ENCODE results near the gene PHEX.
"Not testable (repeated sequence)": the region's sequence is repeated elsewhere in the genome, so short reads cannot be mapped to it uniquely, and the experiment has no call there.

Gene PHEX

DNA sequence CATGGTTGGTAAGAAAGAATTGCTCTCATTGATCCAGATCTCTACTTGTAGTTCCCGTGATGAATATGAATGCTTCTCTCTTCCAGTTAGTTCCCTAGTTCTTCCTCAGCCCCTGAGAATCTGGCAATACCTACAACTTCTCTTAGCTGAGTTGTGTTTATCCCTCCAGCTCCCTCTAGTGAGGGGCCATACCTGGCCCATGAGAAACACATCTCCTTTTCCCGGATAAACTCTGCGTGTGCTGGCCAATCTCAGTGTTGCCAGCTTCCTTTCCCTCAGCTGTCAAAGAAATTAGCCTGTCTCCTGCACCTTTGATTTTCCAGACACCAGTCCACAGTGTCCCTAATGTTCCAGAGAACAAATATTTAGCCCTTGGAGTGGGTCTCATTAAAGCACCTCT is 246.2 kb downstream of the PHEX start:
- H3K27ac ChIP-seq (ENCODE audit: low read length) = no peak overlapping the region
- H3K9me3 ChIP-seq (ENCODE audit: insufficient read depth, low read length, severe bottlenecking) = no peaks in the 10 kb centered on the region
- no peak for DNase-seq
- H3K4me3 ChIP-seq (ENCODE audit: low read depth in 1 of 2, low read length in 2 of 2) = no peak overlapping the region
- no peak overlapping the region for H3K4me2 ChIP-seq (ENCODE audit: insufficient read depth, low read length)
- H3K9ac ChIP-seq (ENCODE audit: low read depth, low read length) = no peak overlapping the region
- no peaks in the 10 kb centered on the region for H3K36me3 ChIP-seq (ENCODE audit: insufficient read depth, low read length)
- no peaks in the 10 kb centered on the region for H3K79me2 ChIP-seq (ENCODE audit: insufficient read depth, low read length)
- H2AFZ ChIP-seq (ENCODE audit: low read depth, low read length) = no peak overlapping the region
- TF ChIP-seq EZH2 (IDR thresholded peaks at IDR 0.05; ENCODE audit: borderline replicate concordance, low read depth, low read length, severe bottlenecking) = no peak
- no peaks in the 10 kb centered on the region for H4K20me1 ChIP-seq (ENCODE audit: insufficient read depth, low read length)
- no peaks in the 10 kb centered on the region for H3K4me1 ChIP-seq (ENCODE audit: insufficient read depth, low read length)
- no peaks in the 10 kb centered on the region for H3K27me3 ChIP-seq (ENCODE audit: insufficient read depth, low read length, poor library complexity)
- ATAC-seq (ENCODE audit: insufficient read depth, low read depth) = no peak

DNA sequence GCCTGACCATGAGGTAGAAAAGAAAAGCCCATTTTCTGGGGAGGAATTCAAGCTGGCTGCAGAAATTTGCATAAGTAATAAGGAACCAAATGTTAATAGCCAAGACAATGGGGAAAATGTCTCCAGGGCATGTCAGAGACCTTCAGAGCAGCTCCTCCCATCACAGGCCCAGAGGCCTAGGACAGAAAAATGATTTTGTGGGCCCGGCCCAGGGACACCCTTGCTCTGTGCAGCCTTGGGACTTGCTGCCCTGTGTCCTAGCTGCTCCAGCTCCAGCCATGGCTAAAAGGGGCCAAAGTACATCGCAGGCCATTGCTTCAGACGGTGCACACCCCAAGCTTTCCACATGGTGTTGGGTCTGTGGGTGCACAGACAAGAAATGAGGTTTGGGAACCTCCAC is 257.1 kb downstream of the PHEX start:
- not testable (repeated sequence) for H3K79me2 ChIP-seq (ENCODE audit: insufficient read depth, low read length); H2AFZ ChIP-seq (ENCODE audit: low read depth, low read length); H3K4me3 ChIP-seq (ENCODE audit: low read depth in 1 of 2, low read length in 2 of 2); H3K27ac ChIP-seq (ENCODE audit: low read length); H3K4me1 ChIP-seq (ENCODE audit: insufficient read depth, low read length); H3K9ac ChIP-seq (ENCODE audit: low read depth, low read length); H3K4me2 ChIP-seq (ENCODE audit: insufficient read depth, low read length); H3K36me3 ChIP-seq (ENCODE audit: insufficient read depth, low read length); ATAC-seq (ENCODE audit: insufficient read depth, low read depth); H3K27me3 ChIP-seq (ENCODE audit: insufficient read depth, low read length, poor library complexity); H3K9me3 ChIP-seq (ENCODE audit: insufficient read depth, low read length, severe bottlenecking); DNase-seq; H4K20me1 ChIP-seq (ENCODE audit: insufficient read depth, low read length)

DNA sequence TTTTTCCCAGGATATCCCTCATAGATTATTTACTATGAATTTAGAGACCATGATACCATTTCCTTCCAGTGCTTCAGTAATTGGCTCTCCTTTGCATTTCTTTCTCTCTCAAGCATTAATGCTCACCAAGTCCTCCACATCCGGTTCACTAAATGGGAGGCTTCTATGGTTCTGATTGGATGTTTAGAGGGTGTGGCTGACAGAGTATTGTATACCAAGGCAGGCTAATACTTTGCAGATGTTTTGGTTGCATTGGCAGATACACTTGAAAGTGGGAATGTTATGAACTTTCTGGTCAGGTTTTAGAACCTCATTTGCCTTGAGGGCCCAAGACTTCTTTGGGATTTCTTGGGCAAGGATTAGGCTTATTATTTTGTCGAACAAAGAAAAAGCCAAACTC is 264.7 kb downstream of the PHEX start:
- H3K4me3 ChIP-seq (ENCODE audit: low read depth in 1 of 2, low read length in 2 of 2) = no peak overlapping the region
- H2AFZ ChIP-seq (ENCODE audit: low read depth, low read length) = no peak overlapping the region
- no peak overlapping the region for H3K4me2 ChIP-seq (ENCODE audit: insufficient read depth, low read length)
- H3K4me1 ChIP-seq (ENCODE audit: insufficient read depth, low read length) = no peaks in the 10 kb centered on the region
- H3K9ac ChIP-seq (ENCODE audit: low read depth, low read length) = no peak overlapping the region
- TF ChIP-seq EZH2 (IDR thresholded peaks at IDR 0.05; ENCODE audit: borderline replicate concordance, low read depth, low read length, severe bottlenecking) = no peak
- TF ChIP-seq, protein P1, sequence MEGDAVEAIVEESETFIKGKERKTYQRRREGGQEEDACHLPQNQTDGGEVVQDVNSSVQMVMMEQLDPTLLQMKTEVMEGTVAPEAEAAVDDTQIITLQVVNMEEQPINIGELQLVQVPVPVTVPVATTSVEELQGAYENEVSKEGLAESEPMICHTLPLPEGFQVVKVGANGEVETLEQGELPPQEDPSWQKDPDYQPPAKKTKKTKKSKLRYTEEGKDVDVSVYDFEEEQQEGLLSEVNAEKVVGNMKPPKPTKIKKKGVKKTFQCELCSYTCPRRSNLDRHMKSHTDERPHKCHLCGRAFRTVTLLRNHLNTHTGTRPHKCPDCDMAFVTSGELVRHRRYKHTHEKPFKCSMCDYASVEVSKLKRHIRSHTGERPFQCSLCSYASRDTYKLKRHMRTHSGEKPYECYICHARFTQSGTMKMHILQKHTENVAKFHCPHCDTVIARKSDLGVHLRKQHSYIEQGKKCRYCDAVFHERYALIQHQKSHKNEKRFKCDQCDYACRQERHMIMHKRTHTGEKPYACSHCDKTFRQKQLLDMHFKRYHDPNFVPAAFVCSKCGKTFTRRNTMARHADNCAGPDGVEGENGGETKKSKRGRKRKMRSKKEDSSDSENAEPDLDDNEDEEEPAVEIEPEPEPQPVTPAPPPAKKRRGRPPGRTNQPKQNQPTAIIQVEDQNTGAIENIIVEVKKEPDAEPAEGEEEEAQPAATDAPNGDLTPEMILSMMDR (IDR thresholded peaks at IDR 0.05; ENCODE audit: borderline replicate concordance, extremely low read depth, low read length, poor library complexity, severe bottlenecking) = no peak
- DNase-seq = no peak
- H3K9me3 ChIP-seq (ENCODE audit: insufficient read depth, low read length, severe bottlenecking) = no peaks in the 10 kb centered on the region
- H3K27ac ChIP-seq (ENCODE audit: low read length) = no peak overlapping the region
- no peaks in the 10 kb centered on the region for H3K27me3 ChIP-seq (ENCODE audit: insufficient read depth, low read length, poor library complexity)
- no peak for ATAC-seq (ENCODE audit: insufficient read depth, low read depth)
- H4K20me1 ChIP-seq (ENCODE audit: insufficient read depth, low read length) = no peaks in the 10 kb centered on the region
- no peaks in the 10 kb centered on the region for H3K79me2 ChIP-seq (ENCODE audit: insufficient read depth, low read length)
- no peaks in the 10 kb centered on the region for H3K36me3 ChIP-seq (ENCODE audit: insufficient read depth, low read length)

DNA sequence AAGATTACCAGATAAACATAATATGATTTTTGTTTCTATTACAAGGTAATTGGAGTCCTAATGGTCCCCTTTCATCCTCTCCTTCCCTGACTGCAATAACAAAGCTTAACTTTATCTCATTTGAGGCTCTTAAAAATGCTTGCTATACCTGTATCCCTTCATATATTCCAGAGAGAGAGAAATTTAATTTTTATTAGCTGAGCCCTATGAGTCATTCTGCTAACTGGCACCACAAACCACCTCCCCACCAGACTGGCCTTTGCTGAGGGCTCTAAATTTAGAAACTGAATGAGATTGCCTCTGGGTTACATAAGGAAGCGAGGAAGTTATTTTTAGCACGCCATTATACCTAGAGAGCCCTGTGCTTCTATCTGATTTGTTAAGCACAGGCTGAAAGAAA is 268.0 kb downstream of the PHEX start:
- no peak for DNase-seq
- Histone ChIP-seq H3K4me2 (ENCODE audit: insufficient read depth, low read length) (no peak overlapping the region), H3K27me3 (ENCODE audit: insufficient read depth, low read length, poor library complexity) (no peaks in the 10 kb centered on the region), H3K9me3 (ENCODE audit: insufficient read depth, low read length, severe bottlenecking) (no peaks in the 10 kb centered on the region), H3K36me3 (ENCODE audit: insufficient read depth, low read length) (no peaks in the 10 kb centered on the region), H3K27ac (ENCODE audit: low read length) (no peak overlapping the region), H3K9ac (ENCODE audit: low read depth, low read length) (no peak overlapping the region), H3K79me2 (ENCODE audit: insufficient read depth, low read length) (no peaks in the 10 kb centered on the region), H3K4me1 (ENCODE audit: insufficient read depth, low read length) (no peaks in the 10 kb centered on the region), H4K20me1 (ENCODE audit: insufficient read depth, low read length) (no peaks in the 10 kb centered on the region), H2AFZ (ENCODE audit: low read depth, low read length) (no peak overlapping the region), H3K4me3 (ENCODE audit: low read depth in 1 of 2, low read length in 2 of 2) (no peak overlapping the region)
- no peak for TF ChIP-seq EZH2 (IDR thresholded peaks at IDR 0.05; ENCODE audit: borderline replicate concordance, low read depth, low read length, severe bottlenecking)
- TF ChIP-seq, protein P1 (IDR thresholded peaks at IDR 0.05; ENCODE audit: borderline replicate concordance, extremely low read depth, low read length, poor library complexity, severe bottlenecking) = no peak
- no peak for ATAC-seq (ENCODE audit: insufficient read depth, low read depth)
